GM12873 (cell line): ENCODE data around the gene DNAJC19.

Source experiments
- CTCF ChIP-seq: IDR thresholded peaks from 2 replicates; pipeline ENCODE4 v1.5.1; 2012; ENCODE audit warnings: low read depth, mild to moderate bottlenecking, moderate library complexity, low read length, control low read depth; ENCODE audit not compliant: insufficient read depth; ENCODE audit errors: missing control alignments

Gene DNAJC19

GRCh38 chr3:180961087-180961486 is 28.4 kb downstream of the DNAJC19 start:
- TF ChIP-seq CTCF, result no peak

- no peak for TF ChIP-seq CTCF
Measured at GRCh38 chr3:180959691-180960090, 29.8 kb downstream of the DNAJC19 start.

GRCh38 chr3:180947761-180948390 is 41.7 kb downstream of the DNAJC19 start:
- no peak for TF ChIP-seq CTCF

GRCh38 chr3:180940826-180941225 is 48.7 kb downstream of the DNAJC19 start:
- TF ChIP-seq CTCF, result no peak

- no peak for TF ChIP-seq CTCF
Measured at GRCh38 chr3:180934638-180935037, 54.9 kb downstream of the DNAJC19 start.
